ENCODE data around the gene DHRS2. TPM values are rescaled to one million over a fixed set of nuclear protein-coding genes. Genes with fewer than 3 reads are reported as not detected.

The DHRS2 gene
- total and polyA plus RNA-seq, 2 of the 13 experiments (the other 11 are each of a cell fraction or from before 2014, with no cell fraction given), result 1,621 to 3,021 TPM

DNA sequence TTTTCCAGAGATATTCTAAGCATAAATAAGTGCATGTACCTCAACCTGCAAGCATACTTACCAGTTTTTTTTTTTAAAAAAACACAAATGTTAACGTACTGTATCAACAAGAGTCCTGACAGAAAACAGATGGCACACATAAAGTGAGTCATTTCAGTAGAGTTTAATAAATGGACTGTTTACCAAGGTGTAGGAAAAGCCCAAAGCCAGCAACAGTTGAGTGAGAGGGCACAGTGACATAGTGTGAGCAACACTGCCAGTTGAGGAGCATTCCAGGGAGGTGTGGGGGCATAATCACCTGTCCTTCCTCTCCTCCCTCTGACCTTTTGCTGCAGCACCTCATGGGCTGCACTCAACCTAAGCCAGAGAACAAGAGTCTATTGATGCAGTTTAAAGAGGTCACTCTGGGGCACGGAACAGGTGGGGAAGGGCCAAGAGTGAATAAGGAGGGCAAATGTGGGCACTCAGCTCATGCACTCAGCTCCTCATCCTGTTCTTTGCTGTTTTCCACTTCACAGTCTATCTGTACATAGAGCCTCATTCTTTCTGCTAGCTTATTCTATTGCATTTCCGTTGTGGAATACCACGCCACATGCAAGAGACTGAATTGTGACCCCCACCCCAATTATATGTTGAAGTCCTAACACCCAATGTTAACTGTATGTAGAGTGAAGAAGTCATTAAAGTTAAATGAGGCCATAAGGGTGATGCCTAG, 29.3 kb downstream of the DHRS2 start:
- BruUV-seq (replicated peaks), result no TSS peak
- H4K20me1 ChIP-seq (ENCODE audit: insufficient read depth, low read length), result no peaks in the 10 kb centered on the region
- H3K4me1 ChIP-seq (ENCODE audit: insufficient read depth, low read length), result peaks cover 15% of the 10 kb centered on the region
- 2% methylated on average over 4 of the region's 4 CpGs for whole genome bisulfite sequencing (ENCODE audit: low lambda C conversion rate)
- H2AFZ ChIP-seq (ENCODE audit: low read length), result no peak overlapping the region
- DNase-seq (ENCODE audit: low spot score) (no peak), FAIRE-seq (no peak), ATAC-seq (peak; percentile 22)
- H3K4me2 ChIP-seq (ENCODE audit: low read depth, low read length), result no peak overlapping the region
- ChIA-PET POLR2A (interaction anchor here (1.0 to 1.9 kb wide), 12 partner anchors 20 to 429 kb away, joined by 3 to 16 read pairs (median 6); partner anchors contain the start of genes DHRS2 and PCK2), CTCF (ENCODE audit: low intra/inter-chr PET ratio, low total read pairs) (interaction anchor here (0.8 to 3.1 kb wide), 7 partner anchors 62 to 288 kb away, joined by 3 to 63 read pairs (median 9); partner anchors contain the start of gene DHRS4)
- no peaks in the 10 kb centered on the region for H3K79me2 ChIP-seq (ENCODE audit: insufficient read depth, low read length)
- H3K9me3 ChIP-seq (ENCODE audit: low read length), result no peaks in the 10 kb centered on the region
- intact Hi-C loops (cut with micrococcal nuclease; ENCODE audit: unreplicated experiment), result loop anchor here (1.0 kb wide), 6 partner anchors 28 to 288 kb away; partner anchors contain the start of gene DHRS4
- in situ Hi-C loops (cut with HindIII; ENCODE audit: extremely low pct_ligation_motif_present, low pct_unique_long_range_greater_than_20kb), result loop anchor here (5.0 kb wide), 1 partner anchor 247 kb away; no protein-coding TSS in a partner anchor
- no peak overlapping the region for H3K9ac ChIP-seq (ENCODE audit: insufficient read depth, low read depth, low read length)
- H3K27me3 ChIP-seq (ENCODE audit: control insufficient read depth in 1 of 2, insufficient read depth in 2 of 2, low read length in 2 of 2), result peaks cover 2 to 11% of the 10 kb centered on the region in 2 experiments; a peak in 3 of 5 replicates
- no peak overlapping the region for H3K27ac ChIP-seq (ENCODE audit: extremely low read length, insufficient read depth, low read length)
- H3K36me3 ChIP-seq (replicated peaks in 1 of 2; ENCODE audit: control insufficient read depth in 1 of 2, insufficient read depth in 2 of 2, low read length in 2 of 2), result no peaks in the 10 kb centered on the region
- H3K4me3 ChIP-seq (replicated peaks in 1 of 3; ENCODE audit: insufficient read depth in 1 of 3, low read depth in 2 of 3, low read length in 3 of 3), result no peak overlapping the region
- no peak for TF ChIP-seq ZNF788 (CRISPR knock-in tag; IDR thresholded peaks at IDR 0.05; ENCODE audit: borderline replicate concordance)
- no peak for TF ChIP-seq KMT2A (CRISPR knock-in tag; IDR thresholded peaks at IDR 0.05)
- 0 out of 2 replicates have a peak, but pooled peaks have one; percentile 9 for TF ChIP-seq ONECUT2 (CRISPR knock-in tag; IDR thresholded peaks at IDR 0.05)
- TF ChIP-seq ZBTB3 (CRISPR knock-in tag; IDR thresholded peaks at IDR 0.05; ENCODE audit: borderline replicate concordance, low read depth), result no peak
- no peak for TF ChIP-seq PPARG (CRISPR knock-in tag; conservative IDR thresholded peaks at IDR 0.05)
- no peak for TF ChIP-seq SP2 (CRISPR knock-in tag; IDR thresholded peaks at IDR 0.05)
- TF ChIP-seq ZNF737 (CRISPR knock-in tag; IDR thresholded peaks at IDR 0.05; ENCODE audit: borderline replicate concordance), result 0 out of 2 replicates have a peak, but pooled peaks have one; percentile 40
- no peak for TF ChIP-seq HOXA5 (CRISPR knock-in tag; IDR thresholded peaks at IDR 0.05)
- no peak for TF ChIP-seq ZNF317 (CRISPR knock-in tag; IDR thresholded peaks at IDR 0.05)
- no peak for TF ChIP-seq ATF7 (IDR thresholded peaks at IDR 0.05)
- 0 out of 2 replicates have a peak, but pooled peaks have one; percentile 62 for TF ChIP-seq ATF7 (CRISPR knock-in tag; IDR thresholded peaks at IDR 0.05)
- TF ChIP-seq, protein P1, sequence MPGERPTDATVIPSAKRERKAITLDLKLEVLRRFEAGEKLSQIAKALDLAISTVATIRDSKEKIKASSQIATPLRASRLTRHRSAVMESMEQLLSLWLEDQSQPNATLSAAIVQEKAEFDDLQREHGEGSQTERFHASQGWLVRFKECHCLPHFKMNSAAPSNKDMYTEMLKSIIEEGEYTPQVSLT (CRISPR knock-in tag; IDR thresholded peaks at IDR 0.05; ENCODE audit: borderline replicate concordance, low read depth), result no peak
- TF ChIP-seq, protein P2, sequence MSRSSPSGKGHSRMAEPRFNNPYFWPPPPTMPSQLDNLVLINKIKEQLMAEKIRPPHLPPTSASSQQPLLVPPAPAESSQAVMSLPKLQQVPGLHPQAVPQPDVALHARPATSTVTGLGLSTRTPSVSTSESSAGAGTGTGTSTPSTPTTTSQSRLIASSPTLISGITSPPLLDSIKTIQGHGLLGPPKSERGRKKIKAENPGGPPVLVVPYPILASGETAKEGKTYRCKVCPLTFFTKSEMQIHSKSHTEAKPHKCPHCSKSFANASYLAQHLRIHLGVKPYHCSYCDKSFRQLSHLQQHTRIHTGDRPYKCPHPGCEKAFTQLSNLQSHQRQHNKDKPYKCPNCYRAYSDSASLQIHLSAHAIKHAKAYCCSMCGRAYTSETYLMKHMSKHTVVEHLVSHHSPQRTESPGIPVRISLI (CRISPR knock-in tag; IDR thresholded peaks at IDR 0.05; ENCODE audit: borderline replicate concordance), result 0 out of 2 replicates have a peak, but pooled peaks have one; percentile 30
- TF ChIP-seq ZNF44 (CRISPR knock-in tag; IDR thresholded peaks at IDR 0.05), result no peak
- no peak for TF ChIP-seq NCOR1 (IDR thresholded peaks at IDR 0.05; ENCODE audit: borderline replicate concordance, low read length)
- 0 out of 2 replicates have a peak, but pooled peaks have one; percentile 89 for TF ChIP-seq ZNF782 (CRISPR knock-in tag; IDR thresholded peaks at IDR 0.05; ENCODE audit: borderline replicate concordance)
- TF ChIP-seq, protein P3, sequence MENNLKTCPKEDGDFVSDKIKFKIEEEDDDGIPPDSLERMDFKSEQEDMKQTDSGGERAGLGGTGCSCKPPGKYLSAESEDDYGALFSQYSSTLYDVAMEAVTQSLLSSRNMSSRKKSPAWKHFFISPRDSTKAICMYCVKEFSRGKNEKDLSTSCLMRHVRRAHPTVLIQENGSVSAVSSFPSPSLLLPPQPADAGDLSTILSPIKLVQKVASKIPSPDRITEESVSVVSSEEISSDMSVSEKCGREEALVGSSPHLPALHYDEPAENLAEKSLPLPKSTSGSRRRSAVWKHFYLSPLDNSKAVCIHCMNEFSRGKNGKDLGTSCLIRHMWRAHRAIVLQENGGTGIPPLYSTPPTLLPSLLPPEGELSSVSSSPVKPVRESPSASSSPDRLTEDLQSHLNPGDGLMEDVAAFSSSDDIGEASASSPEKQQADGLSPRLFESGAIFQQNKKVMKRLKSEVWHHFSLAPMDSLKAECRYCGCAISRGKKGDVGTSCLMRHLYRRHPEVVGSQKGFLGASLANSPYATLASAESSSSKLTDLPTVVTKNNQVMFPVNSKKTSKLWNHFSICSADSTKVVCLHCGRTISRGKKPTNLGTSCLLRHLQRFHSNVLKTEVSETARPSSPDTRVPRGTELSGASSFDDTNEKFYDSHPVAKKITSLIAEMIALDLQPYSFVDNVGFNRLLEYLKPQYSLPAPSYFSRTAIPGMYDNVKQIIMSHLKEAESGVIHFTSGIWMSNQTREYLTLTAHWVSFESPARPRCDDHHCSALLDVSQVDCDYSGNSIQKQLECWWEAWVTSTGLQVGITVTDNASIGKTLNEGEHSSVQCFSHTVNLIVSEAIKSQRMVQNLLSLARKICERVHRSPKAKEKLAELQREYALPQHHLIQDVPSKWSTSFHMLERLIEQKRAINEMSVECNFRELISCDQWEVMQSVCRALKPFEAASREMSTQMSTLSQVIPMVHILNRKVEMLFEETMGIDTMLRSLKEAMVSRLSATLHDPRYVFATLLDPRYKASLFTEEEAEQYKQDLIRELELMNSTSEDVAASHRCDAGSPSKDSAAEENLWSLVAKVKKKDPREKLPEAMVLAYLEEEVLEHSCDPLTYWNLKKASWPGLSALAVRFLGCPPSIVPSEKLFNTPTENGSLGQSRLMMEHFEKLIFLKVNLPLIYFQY (CRISPR knock-in tag; IDR thresholded peaks at IDR 0.05; ENCODE audit: borderline replicate concordance), result no peak
- 0 out of 2 replicates have a peak, but pooled peaks have one; percentile 6 for TF ChIP-seq POGZ (CRISPR knock-in tag; IDR thresholded peaks at IDR 0.05)
- TF ChIP-seq PHF20 (CRISPR knock-in tag; IDR thresholded peaks at IDR 0.05), result 0 out of 2 replicates have a peak, but pooled peaks have one; percentile 28

Data from HepG2 (cell line).